Inflammatory macrophage treated with lipopolysaccharide for 4 hours (primary cell): ENCODE results near the gene MAP3K12.

Experiments used
- DNase-seq: peaks from one replicate; pipeline ENCODE4 v3.0.0-alpha.2; 2020

Gene MAP3K12

GRCh38 chr12:53506881-53507602 is 7.8 kb upstream of the MAP3K12 start, which contains the start of gene NPFF:
NPFF (minus strand) TSS chr12:53507484; CDS start chr12:53507474, 10 bp downstream.
- DNase-seq = no peak

GRCh38 chr12:53506450-53506785 is 7.2 kb upstream of the MAP3K12 start:
- no peak for DNase-seq

- no peak for DNase-seq
These were observed 6.5 kb upstream of the MAP3K12 start for GRCh38 chr12:53505555-53506449.

GRCh38 chr12:53505086-53505485 is 5.8 kb upstream of the MAP3K12 start:
- peak; percentile 11 for DNase-seq

GRCh38 chr12:53504004-53504920 is 5.0 kb upstream of the MAP3K12 start:
- no peak for DNase-seq

- no peak for DNase-seq
These were observed 3.9 kb upstream of the MAP3K12 start for GRCh38 chr12:53502983-53503728.

- DNase-seq = no peak
These were observed 3.1 kb upstream of the MAP3K12 start for GRCh38 chr12:53502331-53502730.

- no peak for DNase-seq
These were observed 2.4 kb upstream of the MAP3K12 start for GRCh38 chr12:53501615-53502181.

GRCh38 chr12:53500776-53501614 is 1.7 kb upstream of the MAP3K12 start, which contains the start of gene TARBP2:
TARBP2 (plus strand) TSS chr12:53501283; CDS start chr12:53501409, 126 bp downstream.
- peak; percentile 100 for DNase-seq

- peak; percentile 83 for DNase-seq
These were observed 1.0 kb upstream of the MAP3K12 start for GRCh38 chr12:53500142-53500775.

- no peak for DNase-seq
These were observed 1.0 kb downstream of the MAP3K12 start for GRCh38 chr12:53498235-53498630.

- DNase-seq = no peak
These were observed 1.8 kb downstream of the MAP3K12 start for GRCh38 chr12:53497461-53497860.

GRCh38 chr12:53496752-53497032 is 2.6 kb downstream of the MAP3K12 start:
- DNase-seq = no peak

GRCh38 chr12:53495903-53496751 is 3.1 kb downstream of the MAP3K12 start:
- peak; percentile 48 for DNase-seq

- no peak for DNase-seq
These were observed 5.5 kb downstream of the MAP3K12 start for GRCh38 chr12:53493610-53494391.

GRCh38 chr12:53492830-53493609 is 6.2 kb downstream of the MAP3K12 start:
- peak; percentile 83 for DNase-seq

- no peak for DNase-seq
These were observed 7.1 kb downstream of the MAP3K12 start for GRCh38 chr12:53492188-53492587.
